Body of pancreas (tissue), 4 donors: Measurements from ENCODE around the gene SNX27. TPM values are rescaled to one million over a fixed set of nuclear protein-coding genes. Genes with fewer than 3 reads are reported as not detected.

Source experiments
- ATAC-seq: fragments of 150-250 bp; one replicate; pipeline ENCODE4 v1.9.1; 2016
- DNase-seq, 4 donors: peaks; one replicate each; pipeline ENCODE4 v3.0.0-alpha.2; 2019
- H3K27ac ChIP-seq, 4 donors: fragments of 200-600 bp; sonication (generic); 1 replicate in 3 of 4; 2 replicates in 1 of 4; pipeline versions ENCODE4 v1.5.1 to v1.6.1; 2016 to 2019; ENCODE audit warnings: mild to moderate bottlenecking in 1 of 4, mixed read lengths in 1 of 4, moderate library complexity in 1 of 4
- H3K27me3 ChIP-seq, 2 donors: fragments of 200-600 bp; sonication (generic); one replicate each; pipeline ENCODE4 v1.6.0; 2016; ENCODE audit warnings: mild to moderate bottlenecking in 1 of 2
- H3K36me3 ChIP-seq, 2 donors: fragments of 200-600 bp; sonication (generic); replicated peaks in 1 of 2; 2 replicates each; pipeline ENCODE4 v1.5.1; 2016; ENCODE audit warnings: low read depth in 2 of 2; ENCODE audit not compliant: insufficient read depth in 1 of 2
- H3K4me1 ChIP-seq: fragments of 200-600 bp; sonication (generic); one replicate; pipeline ENCODE4 v1.6.0; 2016
- H3K4me3 ChIP-seq, 2 donors: fragments of 200-600 bp; sonication (generic); 1 replicate in 1 of 2; 2 replicates in 1 of 2; pipeline ENCODE4 v1.5.1; 2016 to 2019
- H3K9me3 ChIP-seq, 3 donors: fragments of 200-600 bp; sonication (generic); 1 replicate in 2 of 3; 2 replicates in 1 of 3; pipeline ENCODE4 v1.5.1; 2016
- CTCF ChIP-seq, 7 experiments: fragments of 450-650 bp in 4 of 7; fragments of 200-600 bp in 3 of 7; sonication (generic) in 3 of 7; IDR thresholded peaks; one replicate each; pipeline ENCODE4 v1.5.1; 2016 to 2019; ENCODE audit warnings: antibody characterized with exemption in 7 of 7
- POLR2A ChIP-seq, 3 donors: fragments of 450-650 bp; IDR thresholded peaks; one replicate each; pipeline ENCODE4 v1.6.1; 2016; ENCODE audit warnings: antibody characterized with exemption in 3 of 3, mild to moderate bottlenecking in 2 of 3
- WGBS, 2 donors: methylation state at CpG; one replicate each; pipeline ENCODE4 v1.1.5; 2017; 5-methylcytosine and 5-hydroxymethylcytosine counted together
- intact Hi-C: fragments of 100-400 bp; cut with DNase I; formaldehyde crosslinking; loops from one replicate; pipeline ENCODE4 v1.15.1; 2023
- small RNA-seq: library from RNA; depleted of rRNA; stranded (forward); fragments of <200 nt; gene quantifications from one replicate; pipeline ENCODE3, GENCODE V24; 2016
- total RNA-seq, 2 donors: library from RNA; depleted of rRNA; stranded (reverse); fragments of >200 nt; gene quantifications; one replicate each; pipeline ENCODE4 v1.1.0, GENCODE V29; 2016

Gene SNX27
- total RNA-seq, 2 donors from 2014 or later, result 22.3 to 25.7 TPM

- Histone ChIP-seq H3K4me3 (no peak overlapping the region), H3K4me1 (peaks cover 13% of the 10 kb centered on the region), H3K36me3 (no peaks in the 10 kb centered on the region), H3K9me3 (no peaks in the 10 kb centered on the region), H3K27ac (no peak overlapping the region), H3K27me3 (no peaks in the 10 kb centered on the region)
- ATAC-seq, result no peak
- no peak for DNase-seq
- intact Hi-C loops, result loop anchor here (10.0 kb wide), 2 partner anchors 143 to 293 kb away; no protein-coding TSS in a partner anchor
- TF ChIP-seq POLR2A (IDR thresholded peaks at IDR 0.05) (no peak), CTCF (IDR thresholded peaks at IDR 0.05) (no peak)
Measured at GRCh38 chr1:151737479-151737878, 125.6 kb downstream of the SNX27 start.

DNA sequence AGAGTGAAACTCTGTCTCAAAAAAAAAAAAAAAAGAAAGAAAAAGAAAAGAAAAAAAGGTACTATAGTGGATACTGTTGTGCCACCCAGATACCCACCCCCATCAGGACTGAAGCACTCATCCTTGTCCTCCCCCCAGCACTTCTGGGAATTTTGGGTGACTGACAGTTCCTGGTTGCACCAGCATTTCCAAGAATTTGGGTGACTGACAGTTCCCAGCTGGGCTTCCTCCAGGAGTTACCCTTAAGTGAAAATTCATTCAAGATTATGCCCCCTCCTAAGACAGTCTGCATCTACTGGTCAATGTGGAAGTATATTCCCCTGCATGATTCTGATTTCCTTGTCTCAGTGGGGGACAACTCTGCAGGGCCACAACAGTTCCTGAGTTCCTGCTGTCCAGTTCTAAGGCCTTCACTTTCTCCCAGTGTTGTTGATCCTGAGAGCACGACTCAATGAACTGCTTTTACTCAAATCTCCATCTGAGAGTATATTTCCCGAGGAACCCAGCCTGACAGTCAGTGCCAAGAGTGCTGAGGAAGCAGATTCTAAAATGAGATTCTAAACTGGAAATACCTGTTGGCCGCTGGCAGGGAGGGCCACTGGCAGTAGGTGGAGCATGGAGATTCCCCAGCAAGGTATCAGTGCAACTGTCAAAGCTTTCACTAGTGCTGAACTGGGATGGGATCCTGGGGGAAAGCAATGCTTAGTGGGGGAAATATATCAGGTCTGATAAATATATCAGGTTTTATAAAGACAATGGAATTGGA lies 127.9 kb downstream of the SNX27 start:
- ATAC-seq, result peak; percentile 58
- peaks cover 12% of the 10 kb centered on the region for H3K4me1 ChIP-seq
- DNase-seq, result peak; percentile 29 to 56 (median 49)
- WGBS, 2 donors, result 31 to 32% methylated on average over 3 of the region's 3 CpGs
- TF ChIP-seq CTCF (IDR thresholded peaks at IDR 0.05), result peak in 2 of 7 experiments; percentile 4 to 10
- no peak for TF ChIP-seq POLR2A (IDR thresholded peaks at IDR 0.05)
- H3K27me3 ChIP-seq, result no peaks in the 10 kb centered on the region
- peak overlapping the region in 3 of 4 donors; percentile 10 to 48 (median 26) for H3K27ac ChIP-seq
- H3K36me3 ChIP-seq, result no peaks in the 10 kb centered on the region
- no peaks in the 10 kb centered on the region for H3K9me3 ChIP-seq
- intact Hi-C loops, result loop anchor here (10.0 kb wide), 2 partner anchors 145 to 295 kb away; no protein-coding TSS in a partner anchor
- H3K4me3 ChIP-seq, result no peak overlapping the region

DNA sequence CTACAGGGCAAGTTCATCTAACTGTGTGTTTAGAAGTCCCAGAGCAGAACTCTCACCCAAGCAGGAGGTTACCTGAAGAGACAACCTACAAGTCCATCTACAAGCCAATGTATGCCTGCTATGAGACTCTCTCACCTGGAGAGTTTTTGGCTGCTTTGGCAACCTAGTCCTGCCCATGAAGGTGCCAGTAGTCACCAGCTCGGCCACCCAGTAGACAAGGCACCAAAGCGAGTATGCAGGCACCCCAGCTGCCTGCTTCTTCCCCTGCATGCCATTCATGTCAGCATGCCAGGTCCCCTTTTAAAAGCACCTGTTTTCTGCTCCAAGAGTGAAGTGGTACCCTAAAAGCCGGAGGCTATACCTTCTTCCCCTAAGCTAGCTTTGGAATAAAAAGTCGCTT lies 129.7 kb downstream of the SNX27 start:
- Histone ChIP-seq H3K4me3 (no peak overlapping the region), H3K4me1 (peaks cover 9% of the 10 kb centered on the region), H3K27me3 (no peaks in the 10 kb centered on the region), H3K27ac (no peak overlapping the region), H3K36me3 (no peaks in the 10 kb centered on the region), H3K9me3 (no peaks in the 10 kb centered on the region)
- whole genome bisulfite sequencing, 2 donors, result 78 to 82% methylated on average over 3 to 4 of the region's 4 CpGs
- ATAC-seq (no peak), DNase-seq (no peak)
- intact Hi-C loops, result no loop called here
- no peak for TF ChIP-seq POLR2A (IDR thresholded peaks at IDR 0.05)
- no peak for TF ChIP-seq CTCF (IDR thresholded peaks at IDR 0.05)

Small RNA genes within 50 kb of the gene (small RNA-seq; reads per million reads assigned to genes)
- gene RNU6-1062P (not detected), gene RNU6-662P (not detected)

Other genes starting within 250 kb of the SNX27 start
- 100 to 1,000 TPM in 1 of 2 donors, 10 to 100 TPM in 1; 52.1 to 106 TPM for gene SELENBP1, start 239.3 kb upstream of the SNX27 start, total RNA-seq
- 100 to 1,000 TPM; 109 to 126 TPM for gene PSMB4, start 212.5 kb upstream of the SNX27 start, total RNA-seq
- gene POGZ, start 152.6 kb upstream of the SNX27 start, total RNA-seq, result 10 to 100 TPM; 29.8 to 76.8 TPM
- 10 to 100 TPM; 31.0 to 42.8 TPM for gene CGN, start 100.7 kb upstream of the SNX27 start, total RNA-seq
- gene TUFT1, start 71.7 kb upstream of the SNX27 start, total RNA-seq, result 10 to 100 TPM; 10.9 to 17.1 TPM
- gene CELF3, start 104.8 kb downstream of the SNX27 start, total RNA-seq, result 10 to 100 TPM in 1 of 2 donors, 1 to 10 TPM in 1; 1.6 to 48.1 TPM
- gene RIIAD1, start 109.5 kb downstream of the SNX27 start, total RNA-seq, result not detected
- 10 to 100 TPM; 24.6 to 40.2 TPM for gene MRPL9, start 151.4 kb downstream of the SNX27 start, total RNA-seq
- gene TDRKH, start 178.4 kb downstream of the SNX27 start, total RNA-seq, result 1 to 10 TPM; 2.6 to 4.0 TPM
- 1 to 10 TPM in 1 of 2 donors, under 1 TPM in 1; 0.66 to 1.6 TPM for gene LINGO4, start 193.4 kb downstream of the SNX27 start, total RNA-seq
- 10 to 100 TPM; 32.3 to 51.4 TPM for gene RORC, start 219.8 kb downstream of the SNX27 start, total RNA-seq
- 1 to 10 TPM in 1 of 2 donors, under 1 TPM in 1; 0.26 to 2.6 TPM for gene C2CD4D, start 227.8 kb downstream of the SNX27 start, total RNA-seq
- gene THEM5, start 241.7 kb downstream of the SNX27 start, total RNA-seq, result not detected